HepG2 (cell line): ENCODE data around the gene ANLN. TPM values are rescaled to one million over a fixed set of nuclear protein-coding genes. Genes with fewer than 3 reads are reported as not detected.

Source experiments
- DBP ChIP-seq: sonication (generic); formaldehyde crosslinking; IDR thresholded peaks from 2 replicates; pipeline ENCODE4 v1.4.0; 2020; ENCODE audit warnings: missing genetic modification reagents; ENCODE audit errors: not compliant biosample characterization
- HNRNPUL1 ChIP-seq: fragments of 200-400 bp; formaldehyde crosslinking; IDR thresholded peaks from 2 replicates; pipeline ENCODE4 v1.6.1; 2017; ENCODE audit warnings: low read depth, mild to moderate bottlenecking, low read length, moderate library complexity
- MBNL3 ChIP-seq: fragments of 250-450 bp; sonication (Bioruptor Pico); conservative IDR thresholded peaks from 2 replicates; pipeline ENCODE4 v1.8.0; 2022; ENCODE audit warnings: mild to moderate bottlenecking, inconsistent platforms
- NCOA5 ChIP-seq: sonication (generic); formaldehyde crosslinking; IDR thresholded peaks from 2 replicates; pipeline ENCODE4 v1.4.0; 2020; ENCODE audit warnings: missing genetic modification reagents
- NFATC3 ChIP-seq: sonication (generic); formaldehyde crosslinking; IDR thresholded peaks from 2 replicates; pipeline ENCODE4 v1.5.1; 2020; ENCODE audit warnings: mild to moderate bottlenecking, missing genetic modification reagents
- NFE2L1 ChIP-seq: sonication (generic); formaldehyde crosslinking; IDR thresholded peaks from 2 replicates; pipeline ENCODE4 v1.4.0; 2020; ENCODE audit warnings: missing genetic modification reagents, mild to moderate bottlenecking, borderline replicate concordance
- STAT6 ChIP-seq: sonication (generic); formaldehyde crosslinking; IDR thresholded peaks from 2 replicates; pipeline ENCODE4 v1.4.0; 2020; ENCODE audit warnings: missing genetic modification reagents, mild to moderate bottlenecking, borderline replicate concordance
- ZBTB4 ChIP-seq: sonication (generic); formaldehyde crosslinking; IDR thresholded peaks from 2 replicates; pipeline ENCODE4 v1.4.0; 2020; ENCODE audit warnings: missing genetic modification reagents, mild to moderate bottlenecking, borderline replicate concordance
- ZMYM3 ChIP-seq: sonication (generic); formaldehyde crosslinking; IDR thresholded peaks from 2 replicates; pipeline ENCODE4 v1.5.1; 2020; ENCODE audit warnings: mild to moderate bottlenecking, missing genetic modification reagents
- ZNF263 ChIP-seq: sonication (generic); formaldehyde crosslinking; IDR thresholded peaks from 2 replicates; pipeline ENCODE4 v1.4.0; 2020; ENCODE audit warnings: missing genetic modification reagents
- ZNF33B ChIP-seq: sonication (generic); formaldehyde crosslinking; IDR thresholded peaks from 2 replicates; pipeline ENCODE4 v1.5.1; 2020; ENCODE audit warnings: mild to moderate bottlenecking, missing genetic modification reagents
- ZNF44 ChIP-seq: sonication (generic); formaldehyde crosslinking; IDR thresholded peaks from 2 replicates; pipeline ENCODE4 v1.5.1; 2020; ENCODE audit warnings: mild to moderate bottlenecking, missing genetic modification reagents
- ZNF451 ChIP-seq: sonication (generic); formaldehyde crosslinking; IDR thresholded peaks from 2 replicates; pipeline ENCODE4 v1.5.0; 2020; ENCODE audit warnings: mild to moderate bottlenecking, missing genetic modification reagents
- ZNF468 ChIP-seq: sonication (generic); formaldehyde crosslinking; IDR thresholded peaks from 2 replicates; pipeline ENCODE4 v1.8.0; 2022; ENCODE audit warnings: mild to moderate bottlenecking, moderate library complexity, missing genetic modification reagents
- ZNF512B ChIP-seq: sonication (generic); formaldehyde crosslinking; IDR thresholded peaks from 2 replicates; pipeline ENCODE4 v1.5.1; 2020; ENCODE audit warnings: missing genetic modification reagents, mild to moderate bottlenecking, borderline replicate concordance
- ZNF589 ChIP-seq: sonication (generic); formaldehyde crosslinking; conservative IDR thresholded peaks from 2 replicates; pipeline ENCODE4 v1.8.0; 2022; ENCODE audit warnings: mild to moderate bottlenecking, moderate library complexity, missing genetic modification reagents
- ZNF607 ChIP-seq: sonication (generic); formaldehyde crosslinking; IDR thresholded peaks from 2 replicates; pipeline ENCODE4 v1.5.1; 2020; ENCODE audit warnings: missing genetic modification reagents, mild to moderate bottlenecking, borderline replicate concordance
- ZNF749 ChIP-seq: sonication (generic); formaldehyde crosslinking; IDR thresholded peaks from 2 replicates; pipeline ENCODE4 v1.8.0; 2022; ENCODE audit warnings: mild to moderate bottlenecking, missing genetic modification reagents, moderate library complexity, borderline replicate concordance
- polyA plus RNA-seq, 8 experiments: library from polyadenylated mRNA; depleted of rRNA in 3 of 8; stranded (reverse) in 7 of 8; unstranded in 1 of 8; fragments of >200 nt; fragmentation: Illumina TruSeq in 4 of 8; extraction: Trizol in 4 of 8; gene quantifications; 2 replicates each; pipeline versions ENCODE4 v1.2.1 to v1.2.3, GENCODE V29; 2011 to 2016; ENCODE audit warnings: low read depth in 4 of 8, missing spikeins in 1 of 8, mixed read lengths in 1 of 8; ENCODE audit not compliant: insufficient read depth in 1 of 8
- total RNA-seq, 5 experiments: library from RNA; depleted of rRNA; stranded (reverse); fragments of >200 nt; fragmentation: Illumina TruSeq; extraction: Trizol; gene quantifications; 2 replicates each; pipeline ENCODE4 v1.2.3, GENCODE V29; 2016; ENCODE audit warnings: low read depth in 1 of 5

The ANLN gene
- total and polyA plus RNA-seq, 2 of the 13 experiments (the other 11 are each of a cell fraction or from before 2014, with no cell fraction given): 20.0 to 72.0 TPM

GRCh38 chr7:36389371-36390198 lies at the start of gene ANLN (continued):
- TF ChIP-seq ZNF512B (CRISPR knock-in tag) (no peak), ZMYM3 (CRISPR knock-in tag) (peak; percentile 98), ZNF589 (CRISPR knock-in tag) (0 out of 2 replicates have a peak, but pooled peaks have one; percentile 40), ZNF451 (CRISPR knock-in tag) (no peak), DBP (CRISPR knock-in tag) (peak; percentile 19), ZBTB4 (CRISPR knock-in tag) (0 out of 2 replicates have a peak, but pooled peaks have one; percentile 69), MBNL3 (CRISPR knock-in tag) (no peak), NCOA5 (CRISPR knock-in tag) (no peak), NFE2L1 (CRISPR knock-in tag) (no peak), NFATC3 (CRISPR knock-in tag) (no peak), ZNF44 (CRISPR knock-in tag) (no peak), ZNF263 (no peak), STAT6 (CRISPR knock-in tag) (no peak; the same call in 1 of the 2 replicates), ZNF749 (CRISPR knock-in tag) (no peak), ZNF468 (no peak), HNRNPUL1 (no peak), ZNF33B (CRISPR knock-in tag) (no peak), ZNF607 (no peak)
